ENCODE data around the gene NR6A1. TPM values are rescaled to one million over a fixed set of nuclear protein-coding genes. Genes with fewer than 3 reads are reported as not detected.

NR6A1 gene
- polyA plus RNA-seq, 1 donor from 2014 or later, result 4.3 TPM

- no peak overlapping the region for H2AFZ ChIP-seq (ENCODE audit: low read depth, low read length)
- no peaks in the 10 kb centered on the region for H4K20me1 ChIP-seq (ENCODE audit: insufficient read depth)
- H3K4me3 ChIP-seq (ENCODE audit: low read length), result no peak overlapping the region
- H3K9me2 ChIP-seq (ENCODE audit: insufficient read depth, low read length), result no peaks in the 10 kb centered on the region
- H3K27ac ChIP-seq (ENCODE audit: low read length), result no peak overlapping the region
- no peaks in the 10 kb centered on the region for H3K27me3 ChIP-seq (ENCODE audit: insufficient read depth, low read depth, low read length)
- H3K4me2 ChIP-seq (ENCODE audit: low read length), result no peak overlapping the region
- peaks cover 10% of the 10 kb centered on the region for H3K79me2 ChIP-seq (replicated peaks; ENCODE audit: insufficient read depth, low read length)
- peaks cover 6% of the 10 kb centered on the region for H3K36me3 ChIP-seq (ENCODE audit: insufficient read depth, low read length)
- no peak overlapping the region for H3K9ac ChIP-seq (ENCODE audit: low read length)
- H3K9me3 ChIP-seq (ENCODE audit: low read length), result no peaks in the 10 kb centered on the region
- TF ChIP-seq SMC3 (conservative IDR thresholded peaks at IDR 0.05; ENCODE audit: poor library complexity), result no peak
- TF ChIP-seq RAD21 (conservative IDR thresholded peaks at IDR 0.05), result no peak
- TF ChIP-seq EP300 (conservative IDR thresholded peaks at IDR 0.05; ENCODE audit: poor library complexity, severe bottlenecking), result no peak
- TF ChIP-seq TAF1 (IDR thresholded peaks at IDR 0.05; ENCODE audit: low read depth), result no peak
- TF ChIP-seq MXI1 (conservative IDR thresholded peaks at IDR 0.05; ENCODE audit: poor library complexity, severe bottlenecking), result no peak
- no peak for TF ChIP-seq POLR2AphosphoS5 (IDR thresholded peaks at IDR 0.05)
- H3F3A ChIP-seq (ENCODE audit: insufficient read depth, low read length, poor library complexity, severe bottlenecking), result no peaks in the 10 kb centered on the region
Observed at GRCh38 chr9:124680049-124680448, 91.1 kb downstream of the NR6A1 start.

GRCh38 chr9:124676159-124676551 is 95.0 kb downstream of the NR6A1 start:
- no peaks in the 10 kb centered on the region for H3F3A ChIP-seq (ENCODE audit: insufficient read depth, low read length, poor library complexity, severe bottlenecking)
- no peaks in the 10 kb centered on the region for H3K9me2 ChIP-seq (ENCODE audit: insufficient read depth, low read length)
- no peak overlapping the region for H3K9ac ChIP-seq (ENCODE audit: low read length)
- no peak overlapping the region for H3K4me3 ChIP-seq (ENCODE audit: low read length)
- no peaks in the 10 kb centered on the region for H3K27me3 ChIP-seq (ENCODE audit: insufficient read depth, low read depth, low read length)
- no peak overlapping the region for H3K27ac ChIP-seq (ENCODE audit: low read length)
- TF ChIP-seq EZH2 (IDR thresholded peaks at IDR 0.05; ENCODE audit: borderline replicate concordance, insufficient read depth, low read length, poor library complexity, severe bottlenecking) (no peak), POLR2AphosphoS5 (IDR thresholded peaks at IDR 0.05) (no peak), MXI1 (conservative IDR thresholded peaks at IDR 0.05; ENCODE audit: poor library complexity, severe bottlenecking) (no peak), RAD21 (conservative IDR thresholded peaks at IDR 0.05) (no peak), TAF1 (IDR thresholded peaks at IDR 0.05; ENCODE audit: low read depth) (no peak), SMC3 (conservative IDR thresholded peaks at IDR 0.05; ENCODE audit: poor library complexity) (no peak), CTCF (IDR thresholded peaks at IDR 0.05; ENCODE audit: poor library complexity, severe bottlenecking) (no peak), EP300 (conservative IDR thresholded peaks at IDR 0.05; ENCODE audit: poor library complexity, severe bottlenecking) (no peak)
- TF ChIP-seq, protein P1, sequence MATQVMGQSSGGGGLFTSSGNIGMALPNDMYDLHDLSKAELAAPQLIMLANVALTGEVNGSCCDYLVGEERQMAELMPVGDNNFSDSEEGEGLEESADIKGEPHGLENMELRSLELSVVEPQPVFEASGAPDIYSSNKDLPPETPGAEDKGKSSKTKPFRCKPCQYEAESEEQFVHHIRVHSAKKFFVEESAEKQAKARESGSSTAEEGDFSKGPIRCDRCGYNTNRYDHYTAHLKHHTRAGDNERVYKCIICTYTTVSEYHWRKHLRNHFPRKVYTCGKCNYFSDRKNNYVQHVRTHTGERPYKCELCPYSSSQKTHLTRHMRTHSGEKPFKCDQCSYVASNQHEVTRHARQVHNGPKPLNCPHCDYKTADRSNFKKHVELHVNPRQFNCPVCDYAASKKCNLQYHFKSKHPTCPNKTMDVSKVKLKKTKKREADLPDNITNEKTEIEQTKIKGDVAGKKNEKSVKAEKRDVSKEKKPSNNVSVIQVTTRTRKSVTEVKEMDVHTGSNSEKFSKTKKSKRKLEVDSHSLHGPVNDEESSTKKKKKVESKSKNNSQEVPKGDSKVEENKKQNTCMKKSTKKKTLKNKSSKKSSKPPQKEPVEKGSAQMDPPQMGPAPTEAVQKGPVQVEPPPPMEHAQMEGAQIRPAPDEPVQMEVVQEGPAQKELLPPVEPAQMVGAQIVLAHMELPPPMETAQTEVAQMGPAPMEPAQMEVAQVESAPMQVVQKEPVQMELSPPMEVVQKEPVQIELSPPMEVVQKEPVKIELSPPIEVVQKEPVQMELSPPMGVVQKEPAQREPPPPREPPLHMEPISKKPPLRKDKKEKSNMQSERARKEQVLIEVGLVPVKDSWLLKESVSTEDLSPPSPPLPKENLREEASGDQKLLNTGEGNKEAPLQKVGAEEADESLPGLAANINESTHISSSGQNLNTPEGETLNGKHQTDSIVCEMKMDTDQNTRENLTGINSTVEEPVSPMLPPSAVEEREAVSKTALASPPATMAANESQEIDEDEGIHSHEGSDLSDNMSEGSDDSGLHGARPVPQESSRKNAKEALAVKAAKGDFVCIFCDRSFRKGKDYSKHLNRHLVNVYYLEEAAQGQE (IDR thresholded peaks at IDR 0.05; ENCODE audit: borderline replicate concordance), result no peak
- no peak overlapping the region for H3K4me2 ChIP-seq (ENCODE audit: low read length)
- H3K36me3 ChIP-seq (ENCODE audit: insufficient read depth, low read length), result peaks cover 3% of the 10 kb centered on the region
- H3K9me3 ChIP-seq (ENCODE audit: low read length), result no peaks in the 10 kb centered on the region
- peaks cover 35% of the 10 kb centered on the region for H3K79me2 ChIP-seq (replicated peaks; ENCODE audit: insufficient read depth, low read length)
- H2AFZ ChIP-seq (ENCODE audit: low read depth, low read length), result no peak overlapping the region
- no peaks in the 10 kb centered on the region for H4K20me1 ChIP-seq (ENCODE audit: insufficient read depth)
